ENCODE results near the gene TNFSF18.

DNA sequence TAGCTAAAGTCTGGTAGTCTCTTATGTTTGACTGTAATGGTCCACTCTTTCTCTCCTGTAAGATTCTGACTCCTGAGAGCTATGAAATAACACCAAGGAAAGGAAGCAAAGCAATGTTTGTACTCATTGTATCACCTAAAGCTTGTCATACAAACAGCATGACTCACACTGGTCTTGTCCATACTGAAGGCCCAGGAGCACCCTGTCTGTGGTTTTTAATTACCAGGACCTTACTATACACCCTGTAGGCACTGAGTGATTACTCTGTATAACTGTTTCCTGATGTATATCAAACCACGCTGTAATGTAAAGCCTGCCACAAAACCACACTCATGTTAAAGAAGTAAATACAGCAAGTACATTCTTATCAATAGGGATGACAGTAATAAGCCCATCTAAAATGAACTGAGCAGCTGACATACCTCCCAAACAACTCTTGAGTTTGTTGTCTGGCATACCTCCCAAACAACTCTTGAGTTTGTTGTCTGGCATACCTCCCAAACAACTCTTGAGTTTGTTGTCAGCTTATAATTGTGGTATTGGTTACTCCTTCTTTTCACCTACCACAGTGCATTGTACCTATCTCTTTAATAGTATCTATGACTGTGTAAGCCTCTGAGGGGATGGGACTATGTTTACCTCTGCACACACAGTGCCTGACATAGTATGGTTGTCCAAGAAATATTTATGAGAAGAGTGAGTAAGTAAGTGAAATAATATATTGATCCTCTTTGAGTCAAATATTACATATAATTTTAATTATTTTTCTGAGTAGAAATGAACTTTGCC lies 11.6 kb upstream of the TNFSF18 start:
- TF ChIP-seq CHD1 (IDR thresholded peaks at IDR 0.05; ENCODE audit: low read depth, low read length) (no peak), POLR2A (IDR thresholded peaks at IDR 0.05; ENCODE audit: low read depth, low read length) (no peak), MAFK (IDR thresholded peaks at IDR 0.05; ENCODE audit: low read depth, low read length) (no peak), SMC3 (IDR thresholded peaks at IDR 0.05; ENCODE audit: low read depth, low read length) (no peak), RFX5 (IDR thresholded peaks at IDR 0.05; ENCODE audit: low read depth, low read length) (no peak), RAD21 (IDR thresholded peaks at IDR 0.05; ENCODE audit: low read length) (no peak), MAZ (IDR thresholded peaks at IDR 0.05; ENCODE audit: borderline replicate concordance, low read depth, low read length) (no peak), CEBPB (IDR thresholded peaks at IDR 0.05; ENCODE audit: low read depth, low read length) (no peak), MXI1 (IDR thresholded peaks at IDR 0.05; ENCODE audit: borderline replicate concordance, low read depth, low read length) (no peak), BHLHE40 (IDR thresholded peaks at IDR 0.05; ENCODE audit: low read depth, low read length) (no peak)
- TF ChIP-seq, protein P1, sequence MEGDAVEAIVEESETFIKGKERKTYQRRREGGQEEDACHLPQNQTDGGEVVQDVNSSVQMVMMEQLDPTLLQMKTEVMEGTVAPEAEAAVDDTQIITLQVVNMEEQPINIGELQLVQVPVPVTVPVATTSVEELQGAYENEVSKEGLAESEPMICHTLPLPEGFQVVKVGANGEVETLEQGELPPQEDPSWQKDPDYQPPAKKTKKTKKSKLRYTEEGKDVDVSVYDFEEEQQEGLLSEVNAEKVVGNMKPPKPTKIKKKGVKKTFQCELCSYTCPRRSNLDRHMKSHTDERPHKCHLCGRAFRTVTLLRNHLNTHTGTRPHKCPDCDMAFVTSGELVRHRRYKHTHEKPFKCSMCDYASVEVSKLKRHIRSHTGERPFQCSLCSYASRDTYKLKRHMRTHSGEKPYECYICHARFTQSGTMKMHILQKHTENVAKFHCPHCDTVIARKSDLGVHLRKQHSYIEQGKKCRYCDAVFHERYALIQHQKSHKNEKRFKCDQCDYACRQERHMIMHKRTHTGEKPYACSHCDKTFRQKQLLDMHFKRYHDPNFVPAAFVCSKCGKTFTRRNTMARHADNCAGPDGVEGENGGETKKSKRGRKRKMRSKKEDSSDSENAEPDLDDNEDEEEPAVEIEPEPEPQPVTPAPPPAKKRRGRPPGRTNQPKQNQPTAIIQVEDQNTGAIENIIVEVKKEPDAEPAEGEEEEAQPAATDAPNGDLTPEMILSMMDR (conservative IDR thresholded peaks at IDR 0.05; ENCODE audit: low read depth, low read length): no peak
- TF ChIP-seq, protein P2, sequence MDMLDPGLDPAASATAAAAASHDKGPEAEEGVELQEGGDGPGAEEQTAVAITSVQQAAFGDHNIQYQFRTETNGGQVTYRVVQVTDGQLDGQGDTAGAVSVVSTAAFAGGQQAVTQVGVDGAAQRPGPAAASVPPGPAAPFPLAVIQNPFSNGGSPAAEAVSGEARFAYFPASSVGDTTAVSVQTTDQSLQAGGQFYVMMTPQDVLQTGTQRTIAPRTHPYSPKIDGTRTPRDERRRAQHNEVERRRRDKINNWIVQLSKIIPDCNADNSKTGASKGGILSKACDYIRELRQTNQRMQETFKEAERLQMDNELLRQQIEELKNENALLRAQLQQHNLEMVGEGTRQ (IDR thresholded peaks at IDR 0.05; ENCODE audit: low read depth, low read length): no peak
- TF ChIP-seq, protein P3, sequence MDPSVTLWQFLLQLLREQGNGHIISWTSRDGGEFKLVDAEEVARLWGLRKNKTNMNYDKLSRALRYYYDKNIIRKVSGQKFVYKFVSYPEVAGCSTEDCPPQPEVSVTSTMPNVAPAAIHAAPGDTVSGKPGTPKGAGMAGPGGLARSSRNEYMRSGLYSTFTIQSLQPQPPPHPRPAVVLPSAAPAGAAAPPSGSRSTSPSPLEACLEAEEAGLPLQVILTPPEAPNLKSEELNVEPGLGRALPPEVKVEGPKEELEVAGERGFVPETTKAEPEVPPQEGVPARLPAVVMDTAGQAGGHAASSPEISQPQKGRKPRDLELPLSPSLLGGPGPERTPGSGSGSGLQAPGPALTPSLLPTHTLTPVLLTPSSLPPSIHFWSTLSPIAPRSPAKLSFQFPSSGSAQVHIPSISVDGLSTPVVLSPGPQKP (IDR thresholded peaks at IDR 0.05; ENCODE audit: borderline replicate concordance, low read depth, low read length): no peak
